Measurements from ENCODE around the gene PLPP3. TPM values are rescaled to one million over a fixed set of nuclear protein-coding genes. Genes with fewer than 3 reads are reported as not detected.

Gene PLPP3
- polyA plus RNA-seq, 1 of the 3 experiments (the other 2 are of a cell fraction), result 32.2 TPM

DNA sequence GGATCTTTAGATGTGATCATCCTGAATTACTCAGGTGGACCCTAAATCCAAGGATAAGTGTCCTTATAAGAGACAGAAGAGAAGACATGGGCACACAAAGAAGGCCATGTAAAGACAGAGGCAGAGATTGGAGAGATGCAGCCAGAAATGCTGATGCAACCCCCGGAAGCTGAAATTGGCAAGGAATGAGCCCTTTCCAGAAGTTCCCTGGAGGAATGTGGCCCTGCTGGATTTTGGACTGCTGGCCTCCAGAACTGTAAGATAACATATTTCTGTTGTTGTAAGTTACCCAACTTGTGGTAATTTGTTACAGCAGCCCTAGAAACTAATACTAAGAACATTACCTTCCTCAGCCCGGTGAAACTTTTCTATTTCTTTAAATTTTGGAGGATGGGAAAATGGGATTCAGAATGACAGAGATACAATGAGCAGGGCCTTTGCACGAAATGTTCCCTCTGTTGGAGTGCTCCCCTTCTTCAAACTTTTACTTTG, 11.2 kb upstream of the PLPP3 start (continued):
- no peak for TF ChIP-seq IRF3 (IDR thresholded peaks at IDR 0.05; ENCODE audit: low read depth, low read length)
- no peak for TF ChIP-seq TEAD4 (IDR thresholded peaks at IDR 0.05; ENCODE audit: borderline replicate concordance, insufficient read depth)

GRCh38 chr1:56589369-56589768, 10.0 kb upstream of the PLPP3 start:
- no peak for DNase-seq
- Histone ChIP-seq H3K9me3 (no peaks in the 10 kb centered on the region), H4K20me1 (ENCODE audit: insufficient read depth) (no peaks in the 10 kb centered on the region), H3K4me3 (ENCODE audit: low read depth in 2 of 2, low read length in 1 of 2) (no peak overlapping the region), H3F3A (replicated peaks; ENCODE audit: insufficient read depth) (peaks cover 4% of the 10 kb centered on the region), H3K36me3 (replicated peaks in 1 of 2; ENCODE audit: control insufficient read depth in 1 of 2, insufficient read depth in 2 of 2, low read length in 1 of 2) (no peaks in the 10 kb centered on the region), H3K9ac (no peak overlapping the region), H3K27ac (ENCODE audit: low read depth in 2 of 2, low read length in 1 of 2) (no peak overlapping the region), H3K4me1 (ENCODE audit: control insufficient read depth in 1 of 2, insufficient read depth in 2 of 2, low read depth in 1 of 2, low read length in 1 of 2) (peaks cover 0 to 4% of the 10 kb centered on the region in 2 experiments; a peak in 1 of 4 replicates), H3K9me2 (no peaks in the 10 kb centered on the region), H3K79me2 (ENCODE audit: insufficient read depth) (no peaks in the 10 kb centered on the region), H3K27me3 (ENCODE audit: insufficient read depth) (no peaks in the 10 kb centered on the region), H2AFZ (ENCODE audit: low read depth) (no peak overlapping the region), H3K4me2 (no peak overlapping the region)
- TF ChIP-seq, protein P1, sequence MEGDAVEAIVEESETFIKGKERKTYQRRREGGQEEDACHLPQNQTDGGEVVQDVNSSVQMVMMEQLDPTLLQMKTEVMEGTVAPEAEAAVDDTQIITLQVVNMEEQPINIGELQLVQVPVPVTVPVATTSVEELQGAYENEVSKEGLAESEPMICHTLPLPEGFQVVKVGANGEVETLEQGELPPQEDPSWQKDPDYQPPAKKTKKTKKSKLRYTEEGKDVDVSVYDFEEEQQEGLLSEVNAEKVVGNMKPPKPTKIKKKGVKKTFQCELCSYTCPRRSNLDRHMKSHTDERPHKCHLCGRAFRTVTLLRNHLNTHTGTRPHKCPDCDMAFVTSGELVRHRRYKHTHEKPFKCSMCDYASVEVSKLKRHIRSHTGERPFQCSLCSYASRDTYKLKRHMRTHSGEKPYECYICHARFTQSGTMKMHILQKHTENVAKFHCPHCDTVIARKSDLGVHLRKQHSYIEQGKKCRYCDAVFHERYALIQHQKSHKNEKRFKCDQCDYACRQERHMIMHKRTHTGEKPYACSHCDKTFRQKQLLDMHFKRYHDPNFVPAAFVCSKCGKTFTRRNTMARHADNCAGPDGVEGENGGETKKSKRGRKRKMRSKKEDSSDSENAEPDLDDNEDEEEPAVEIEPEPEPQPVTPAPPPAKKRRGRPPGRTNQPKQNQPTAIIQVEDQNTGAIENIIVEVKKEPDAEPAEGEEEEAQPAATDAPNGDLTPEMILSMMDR (IDR thresholded peaks at IDR 0.05), result no peak
- TF ChIP-seq TAF1 (IDR thresholded peaks at IDR 0.05; ENCODE audit: borderline replicate concordance, low read depth, low read length), result no peak
- WGBS (ENCODE audit: low lambda C conversion rate), result 96% methylated on average over 2 of the region's 2 CpGs
- POLR2A ChIA-PET, result no interaction called here
- CTCF ChIA-PET, result interaction anchor here (0.6 to 1.9 kb wide), 4 partner anchors 9 to 1626 kb away, joined by 3 to 5 read pairs (median 3); no protein-coding TSS in a partner anchor

GRCh38 chr1:56586502-56586901, 7.1 kb upstream of the PLPP3 start:
- CTCF ChIA-PET, result interaction anchor here (0.7 to 4.2 kb wide), 6 partner anchors 8 to 1309 kb away, joined by 3 to 70 read pairs (median 9); no protein-coding TSS in a partner anchor
- Histone ChIP-seq H3K36me3 (replicated peaks in 1 of 2; ENCODE audit: control insufficient read depth in 1 of 2, insufficient read depth in 2 of 2, low read length in 1 of 2) (no peaks in the 10 kb centered on the region), H3K27ac (ENCODE audit: low read depth in 2 of 2, low read length in 1 of 2) (no peak overlapping the region), H3K4me2 (no peak overlapping the region), H3K4me1 (ENCODE audit: control insufficient read depth in 1 of 2, insufficient read depth in 2 of 2, low read depth in 1 of 2, low read length in 1 of 2) (peaks cover 0 to 7% of the 10 kb centered on the region in 2 experiments; a peak in 2 of 4 replicates), H3F3A (replicated peaks; ENCODE audit: insufficient read depth) (peaks cover 10% of the 10 kb centered on the region), H3K9me2 (no peaks in the 10 kb centered on the region), H3K4me3 (ENCODE audit: low read depth in 2 of 2, low read length in 1 of 2) (no peak overlapping the region), H3K9me3 (no peaks in the 10 kb centered on the region), H3K9ac (no peak overlapping the region), H3K27me3 (ENCODE audit: insufficient read depth) (no peaks in the 10 kb centered on the region), H2AFZ (ENCODE audit: low read depth) (no peak overlapping the region), H4K20me1 (ENCODE audit: insufficient read depth) (no peaks in the 10 kb centered on the region), H3K79me2 (ENCODE audit: insufficient read depth) (no peaks in the 10 kb centered on the region)
- POLR2A ChIA-PET, result no interaction called here
- no peak for DNase-seq
- 92% methylated on average over 5 of the region's 5 CpGs for WGBS (ENCODE audit: low lambda C conversion rate)
- no peak for TF ChIP-seq SMC3 (IDR thresholded peaks at IDR 0.05; ENCODE audit: low read depth, low read length)
- no peak for TF ChIP-seq TCF12 (IDR thresholded peaks at IDR 0.05)
- no peak for TF ChIP-seq CHD2 (IDR thresholded peaks at IDR 0.05; ENCODE audit: low read length, partially characterized antibody)
- TF ChIP-seq TAF1 (IDR thresholded peaks at IDR 0.05; ENCODE audit: borderline replicate concordance, low read depth, low read length), result no peak
- TF ChIP-seq RCOR1 (IDR thresholded peaks at IDR 0.05; ENCODE audit: low read length), result no peak

Data from SK-N-SH (cell line).